GM21576 (cell line): ENCODE results near the gene PPP1CB.
"Not testable (repeated sequence)": the region's sequence is repeated elsewhere in the genome, so short reads cannot be mapped to it uniquely, and the experiment has no call there.

Experiments
- ATAC-seq: cut with Tn5 transposase; IDR thresholded peaks from one replicate; pipeline ENCODE4 v1.9.1; 2021; ENCODE audit warnings: mild to moderate bottlenecking, moderate library complexity; ENCODE audit not compliant: unreplicated experiment

PPP1CB gene

DNA sequence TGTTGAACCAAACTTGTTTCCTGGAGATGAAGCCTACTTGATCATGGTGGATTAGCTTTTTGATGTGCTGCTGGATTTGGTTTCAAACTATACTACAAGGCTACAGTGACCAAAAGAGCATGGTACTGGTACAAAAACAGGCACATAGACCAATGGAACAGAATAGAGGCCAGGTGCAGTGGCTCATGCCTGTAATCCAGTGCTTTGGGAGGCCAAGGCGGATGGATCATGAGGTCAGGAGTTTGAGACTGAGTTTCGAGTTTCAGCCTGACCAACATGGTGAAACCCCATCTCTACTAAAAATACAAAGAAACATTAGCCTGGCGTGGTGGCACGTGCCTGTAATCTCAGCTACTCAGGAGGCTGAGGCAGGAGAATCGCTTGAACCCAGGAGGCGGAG is 9.0 kb upstream of the PPP1CB start:
- not testable (repeated sequence) for ATAC-seq

DNA sequence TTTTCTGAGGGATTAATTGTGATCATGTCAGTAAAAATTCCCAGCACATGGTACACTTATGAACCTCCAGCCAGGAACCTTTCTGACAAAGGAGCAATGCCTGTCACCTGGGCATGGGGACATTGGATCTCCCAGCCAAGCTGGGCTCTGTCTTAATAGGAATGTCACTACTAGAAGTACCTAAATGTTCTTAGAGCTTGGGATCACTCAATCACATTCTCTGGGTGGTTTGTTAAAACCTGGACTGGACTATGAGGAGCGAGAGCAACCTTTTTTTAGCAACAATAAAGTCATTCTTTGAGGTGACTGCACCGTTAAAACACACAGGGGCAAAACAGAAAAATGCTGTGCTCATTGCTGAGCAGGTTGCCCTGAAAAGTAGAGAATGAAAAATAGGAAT is 6.4 kb upstream of the PPP1CB start:
- ATAC-seq: no peak

- no peak for ATAC-seq
These were observed 5.8 kb upstream of the PPP1CB start for GRCh38 chr2:28745876-28746275.

DNA sequence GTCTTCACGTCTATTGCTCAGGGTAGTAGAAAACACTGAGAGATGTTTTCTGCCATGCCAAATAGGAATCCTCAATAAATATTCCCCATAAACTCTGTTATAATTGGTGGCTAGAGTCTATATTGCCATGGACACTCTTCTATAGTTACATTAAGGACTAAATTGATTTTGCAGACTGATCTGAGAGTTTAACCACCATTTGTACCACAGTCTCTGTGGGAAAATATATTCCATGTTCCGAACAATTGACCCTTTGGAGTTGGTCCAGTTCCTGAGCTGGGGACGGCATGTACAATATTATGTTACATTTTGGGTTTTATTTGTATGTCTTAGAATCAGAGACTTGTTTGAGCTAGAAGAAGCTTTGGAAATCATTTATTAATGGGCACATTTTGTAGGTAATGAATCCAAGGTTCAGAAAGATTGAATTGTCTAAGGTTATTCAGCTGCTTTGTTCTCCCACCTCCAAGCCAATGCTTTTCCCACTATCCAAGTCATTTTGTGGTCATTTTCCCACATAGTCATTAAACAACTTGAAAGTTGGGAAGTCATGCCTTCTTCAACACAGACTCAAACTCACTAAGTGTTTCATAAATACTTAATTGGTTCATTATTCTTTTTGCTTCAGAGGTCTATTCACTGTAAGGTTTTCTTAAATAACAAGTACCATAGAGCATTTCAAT is 5.1 kb upstream of the PPP1CB start:
- no peak for ATAC-seq

- no peak for ATAC-seq
These were observed 3.9 kb upstream of the PPP1CB start for GRCh38 chr2:28747714-28748113.

- ATAC-seq: no peak
These were observed 3.5 kb upstream of the PPP1CB start for GRCh38 chr2:28748176-28748575.

DNA sequence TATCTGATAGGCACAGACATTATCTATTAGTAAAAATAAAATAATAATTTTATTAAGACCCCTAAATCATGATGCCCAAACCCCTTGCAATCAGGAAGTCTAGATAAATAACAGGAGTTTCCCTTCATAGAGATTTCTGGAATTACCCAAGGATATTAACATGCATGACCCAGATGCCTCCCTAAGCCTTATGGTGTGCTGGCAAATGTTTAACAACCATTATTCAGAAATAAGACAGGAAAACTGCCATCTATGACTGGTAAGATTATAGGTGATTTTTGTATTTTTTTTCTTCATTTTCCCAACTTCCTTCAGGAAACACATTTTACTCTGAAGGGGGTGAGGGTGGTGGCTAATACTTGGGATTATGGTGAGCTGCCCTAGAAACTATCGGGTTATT is 2.7 kb upstream of the PPP1CB start:
- ATAC-seq: no peak

- ATAC-seq: no peak
These were observed 2.1 kb upstream of the PPP1CB start for GRCh38 chr2:28749526-28749925.

- ATAC-seq: no peak
These were observed 1.0 kb upstream of the PPP1CB start for GRCh38 chr2:28750316-28751251.

GRCh38 chr2:28751956-28752630 is 463 bp downstream of the PPP1CB start:
- ATAC-seq: peak; percentile 22

DNA sequence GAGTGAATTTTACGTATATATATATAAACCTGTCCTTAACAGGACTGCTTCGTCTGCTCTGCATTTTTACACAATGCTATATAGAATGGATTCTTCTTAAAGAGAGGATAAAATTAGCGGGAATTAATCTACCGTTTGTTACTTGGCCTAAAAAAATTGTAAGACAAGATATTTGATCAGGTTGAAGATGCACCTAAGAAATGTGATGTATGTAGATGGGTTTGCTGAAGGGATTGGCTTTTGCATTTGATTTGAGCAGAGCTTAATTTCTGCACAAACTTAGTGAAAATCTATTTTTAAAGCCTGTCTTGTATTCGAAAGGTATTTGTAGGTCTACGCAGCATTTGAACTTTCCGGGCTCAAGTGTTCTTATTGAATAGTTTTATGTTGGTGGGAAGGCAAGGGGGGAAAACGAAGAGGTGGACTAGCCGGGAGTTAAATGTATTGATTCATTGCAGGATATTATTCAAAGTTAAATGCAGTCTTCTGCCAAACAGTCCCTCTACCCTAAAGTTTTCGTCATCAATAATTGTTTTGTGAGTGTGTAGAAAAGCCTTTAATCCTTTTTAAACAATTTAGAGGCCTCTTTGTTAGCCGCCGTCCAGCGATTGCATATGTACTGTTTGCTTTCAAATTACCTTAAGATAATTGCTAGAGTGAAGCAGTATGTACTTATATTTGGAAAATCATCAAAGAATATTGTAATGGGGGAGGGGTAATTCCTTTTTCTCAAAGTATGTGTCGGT is 1.2 kb downstream of the PPP1CB start:
- ATAC-seq: no peak

GRCh38 chr2:28754321-28754720 is 2.7 kb downstream of the PPP1CB start:
- no peak for ATAC-seq

DNA sequence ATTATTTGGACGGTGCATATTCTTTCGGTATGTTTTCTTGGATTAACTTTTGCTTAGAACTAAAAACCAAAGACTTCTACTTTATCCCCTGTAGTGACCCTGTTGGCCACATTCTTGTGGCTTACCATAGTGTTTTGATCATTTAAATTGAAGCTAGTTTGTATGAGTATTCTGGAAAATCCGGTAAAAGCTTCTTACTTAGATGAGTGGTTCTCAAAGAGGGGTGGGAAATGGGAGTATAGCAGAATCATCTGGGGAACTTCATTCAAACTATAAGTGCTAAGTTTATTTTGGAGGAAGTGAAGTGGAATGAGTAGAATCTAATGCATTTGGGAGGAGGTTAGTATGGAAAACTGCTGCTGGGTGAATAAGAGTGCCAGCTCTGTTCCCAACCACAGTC is 3.8 kb downstream of the PPP1CB start:
- no peak for ATAC-seq

DNA sequence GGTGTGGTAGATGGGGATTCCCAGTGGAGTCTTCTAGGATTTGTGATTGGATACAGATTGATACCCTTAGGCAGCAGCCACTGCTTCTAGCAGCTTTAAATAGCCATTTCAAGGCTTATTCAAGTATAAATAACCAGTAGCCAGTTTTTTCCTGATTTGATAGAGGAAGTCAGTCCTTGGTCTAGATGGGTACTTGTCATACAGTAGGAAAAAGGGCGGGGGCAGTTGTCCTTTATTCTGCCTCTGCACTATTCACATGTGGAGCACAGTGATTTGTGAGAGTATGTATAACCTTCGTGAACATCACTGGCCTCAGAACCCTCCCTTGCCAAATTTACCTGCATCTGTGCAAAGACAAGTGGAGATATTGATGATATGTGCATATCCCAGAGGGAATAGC is 6.8 kb downstream of the PPP1CB start:
- ATAC-seq: no peak

DNA sequence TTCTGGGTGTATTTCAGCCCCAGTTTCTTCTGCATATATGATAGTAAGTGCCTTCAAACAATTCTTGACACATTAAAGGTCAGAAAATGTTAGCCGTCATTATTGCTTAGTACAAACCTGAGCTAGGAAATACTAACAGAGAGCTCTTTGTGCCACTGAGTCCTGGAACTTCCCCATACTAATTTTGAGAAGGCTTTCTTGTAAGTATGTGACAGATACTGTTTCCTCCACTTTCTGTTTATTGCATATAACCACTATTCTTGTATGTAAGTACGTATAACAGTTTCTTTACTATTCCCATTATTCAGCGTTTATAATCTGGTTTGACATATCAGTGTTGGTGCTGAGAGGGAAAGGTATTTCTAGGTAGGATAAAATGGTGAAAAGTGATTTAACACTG is 9.8 kb downstream of the PPP1CB start:
- no peak for ATAC-seq

DNA sequence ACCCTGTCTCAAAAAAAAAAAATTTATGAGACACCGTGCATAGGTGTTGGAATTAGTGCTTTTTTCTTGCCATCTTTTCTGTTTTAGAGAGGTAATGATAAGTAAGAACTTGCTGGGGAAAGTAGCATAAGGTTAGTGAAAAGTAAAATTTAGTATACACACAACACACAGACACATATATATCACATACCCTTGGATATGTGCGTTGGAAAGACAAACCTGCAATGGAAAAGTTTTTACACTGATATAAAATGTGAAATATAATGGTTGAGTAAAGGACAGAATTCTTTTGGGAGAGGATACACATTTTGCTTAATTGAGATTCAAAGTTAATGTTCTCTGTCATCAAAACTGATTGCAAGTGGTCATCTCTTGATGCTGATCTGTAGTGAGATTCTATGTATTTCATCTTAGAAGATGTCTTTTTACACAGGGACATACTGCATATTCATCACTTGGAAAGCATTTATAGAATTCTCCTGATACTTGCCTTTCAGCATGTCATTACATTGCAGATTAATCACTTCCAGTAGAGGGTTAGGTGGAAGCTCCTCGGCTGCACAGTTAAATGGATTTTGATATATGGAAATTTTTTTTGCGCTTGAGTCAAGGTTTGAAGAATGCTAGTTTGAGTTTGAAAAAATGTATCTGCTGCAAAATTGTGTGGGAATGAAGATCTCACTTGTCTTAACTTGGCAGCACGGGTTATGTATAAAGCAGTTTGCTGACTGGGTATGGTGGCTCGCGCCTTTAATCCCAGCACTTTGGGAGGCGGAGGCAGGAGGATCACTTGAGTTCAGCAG is 13.5 kb downstream of the PPP1CB start:
- no peak for ATAC-seq

- ATAC-seq: no peak
These were observed 14.4 kb downstream of the PPP1CB start for GRCh38 chr2:28766070-28766469.

DNA sequence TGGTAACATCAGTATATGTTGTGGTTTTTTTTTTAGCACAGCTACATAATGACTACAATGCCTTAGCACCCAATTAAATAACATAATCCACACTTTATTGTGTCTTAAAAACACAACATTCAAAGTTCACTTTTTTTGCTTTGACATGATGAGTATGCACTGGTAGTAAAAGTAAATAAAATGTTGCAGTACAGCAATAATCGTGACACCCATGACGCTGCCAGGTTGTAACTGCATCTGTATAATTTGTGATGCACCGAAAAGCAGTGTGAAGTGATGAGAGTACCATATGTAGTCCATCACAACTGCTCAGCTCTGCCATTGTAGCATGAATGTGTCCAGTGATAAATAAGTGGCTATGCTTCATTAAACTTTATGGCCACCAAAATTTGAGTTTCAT is 15.7 kb downstream of the PPP1CB start:
- ATAC-seq: no peak

GRCh38 chr2:28768422-28768821 is 16.8 kb downstream of the PPP1CB start:
- ATAC-seq: no peak

DNA sequence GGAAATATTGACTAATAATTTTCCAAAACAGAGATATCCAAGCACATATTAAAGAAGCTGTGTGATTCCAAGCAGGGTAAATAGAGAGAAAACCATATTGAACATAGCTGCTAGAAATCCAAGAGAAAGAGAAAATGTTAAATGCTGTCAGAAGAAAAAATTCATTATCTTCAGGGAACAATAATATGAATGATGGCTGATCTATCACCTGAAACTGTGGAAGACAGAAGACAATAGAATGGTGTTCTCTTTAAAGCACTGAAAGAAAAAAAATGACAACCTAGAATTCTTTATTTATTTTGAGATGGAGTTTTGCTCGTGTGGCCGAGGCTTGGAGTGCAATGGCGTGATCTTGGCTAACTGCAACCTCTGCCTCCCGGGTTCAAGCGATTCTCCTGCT is 17.3 kb downstream of the PPP1CB start:
- ATAC-seq: no peak
